Suppressor macrophage treated with lipopolysaccharide for 1 hour (primary cell): ENCODE measurements around the gene AGBL4.
A peak's percentile ranks its signal among the peaks of the same experiment; 100 is the strongest.
"Not testable (repeated sequence)": the region's sequence is repeated elsewhere in the genome, so short reads cannot be mapped to it uniquely, and the experiment has no call there.

Source experiments
- DNase-seq, 3 donors: peaks; one replicate each; pipeline ENCODE4 v3.0.0-alpha.2; 2020 to 2022

The AGBL4 gene

DNA sequence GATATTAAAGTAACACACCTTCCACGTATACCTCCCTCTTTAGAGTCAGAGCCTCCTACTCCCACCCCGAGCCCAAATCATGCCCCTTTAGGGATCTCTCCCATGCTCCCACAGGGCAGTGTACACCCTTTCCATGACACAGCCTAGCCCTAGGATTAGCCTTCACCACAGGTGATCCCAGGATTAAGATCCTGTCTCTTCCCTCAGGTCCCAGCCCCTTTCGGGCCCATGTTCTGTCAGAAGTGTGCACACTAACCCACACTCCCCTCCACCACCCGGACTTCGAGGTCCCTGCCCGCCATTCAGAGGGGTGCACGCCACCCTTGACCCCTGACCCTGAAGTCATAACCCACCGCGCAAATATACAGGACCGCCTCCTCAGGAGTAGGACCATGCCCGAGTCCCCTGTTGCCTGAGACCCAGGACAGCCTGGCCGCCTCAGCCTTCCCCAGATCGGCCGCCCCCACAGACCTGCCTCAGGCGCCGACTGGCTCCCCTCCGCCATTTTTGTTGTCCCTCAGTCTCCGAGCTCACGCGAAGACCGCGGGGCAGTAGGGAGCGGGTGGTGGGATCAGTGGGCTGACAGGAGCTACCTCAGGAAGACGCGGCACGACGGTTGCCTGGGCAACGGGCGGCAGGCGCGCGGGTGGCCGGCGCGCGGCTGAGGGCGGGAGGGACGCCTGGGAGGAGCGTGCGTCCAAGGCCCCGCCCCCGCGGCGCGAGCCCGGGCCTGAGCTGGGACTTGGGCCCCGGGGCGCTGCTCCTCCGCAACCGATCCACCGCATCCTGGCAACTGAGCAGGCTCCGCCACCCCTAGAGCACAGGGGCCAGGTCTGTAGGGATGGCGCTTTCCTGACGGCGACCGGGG, at the start of gene AGBL4:
AGBL4 (minus strand) TSS at position 663 of the 868 bp plus-strand sequence.
- DNase-seq: peak; percentile 21 to 49 (median 30)

- DNase-seq: no peak
Observed at GRCh38 chr1:50066806-50067205, 43.1 kb upstream of the AGBL4 start.

DNA sequence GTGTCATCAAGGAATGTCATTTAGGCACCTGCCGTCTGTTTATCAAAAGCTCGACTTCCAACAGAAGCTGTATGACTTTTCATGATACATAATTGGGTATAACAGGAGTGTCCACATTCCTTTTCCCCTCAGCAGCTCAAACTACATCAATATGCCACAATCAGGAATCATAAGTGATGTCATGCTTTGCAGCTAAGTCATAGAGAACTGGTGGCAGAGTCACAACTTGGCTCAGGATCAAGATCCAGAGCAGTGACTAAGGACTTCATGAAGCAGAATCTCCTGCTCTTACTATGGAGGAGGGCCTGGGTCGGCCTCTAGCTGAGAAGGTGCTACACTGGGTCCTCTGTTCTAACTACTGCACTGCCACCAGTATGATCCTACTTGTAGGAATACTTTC, 36.5 kb upstream of the AGBL4 start:
- DNase-seq: peak in 2 of 3 donors; percentile 3 to 31

GRCh38 chr1:50048791-50049190, 25.0 kb upstream of the AGBL4 start:
- DNase-seq: no peak

DNA sequence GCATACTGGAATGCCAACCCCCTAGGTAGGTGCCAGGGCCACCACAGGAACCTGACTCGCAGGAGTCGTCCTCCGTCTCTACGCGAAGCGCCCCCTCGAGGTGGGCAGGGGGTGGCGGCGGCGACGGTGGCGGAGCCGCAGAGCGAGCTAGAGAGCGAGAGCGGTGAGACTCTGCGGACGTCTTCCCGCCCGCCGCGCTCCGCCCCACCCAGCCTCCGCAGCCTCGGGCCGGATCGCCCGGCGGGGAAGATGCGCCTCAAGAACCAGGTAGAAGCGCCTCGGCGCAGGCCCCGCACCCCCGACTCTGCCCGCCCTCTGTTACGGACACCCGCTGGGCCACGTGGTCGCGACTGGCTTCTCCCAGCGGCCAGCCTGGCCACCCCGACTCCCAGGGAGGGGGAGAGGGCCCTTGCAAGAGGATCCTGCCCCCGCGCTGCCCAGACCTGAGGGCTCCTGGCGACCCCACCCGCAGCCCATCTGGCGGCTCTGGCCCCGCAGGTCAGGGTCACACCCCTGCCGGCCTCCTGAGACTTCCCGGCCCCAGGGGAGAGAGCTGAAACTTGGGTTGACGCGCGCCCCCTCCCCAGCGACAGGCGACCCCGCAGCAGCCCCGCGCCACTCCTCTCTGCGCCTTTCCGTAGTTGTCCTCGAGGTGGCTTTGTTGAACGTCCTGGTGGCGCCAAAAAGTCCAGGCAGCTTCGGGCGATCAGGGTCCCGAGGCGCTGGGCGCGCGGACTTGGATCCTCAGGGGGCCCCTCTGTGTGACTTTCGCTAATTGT, 24.4 kb upstream of the AGBL4 start:
- DNase-seq: peak in 2 of 3 donors; percentile 8 to 16

GRCh38 chr1:50038237-50038809, 14.6 kb upstream of the AGBL4 start:
- peak in 1 of 3 donors; percentile 12 for DNase-seq

DNA sequence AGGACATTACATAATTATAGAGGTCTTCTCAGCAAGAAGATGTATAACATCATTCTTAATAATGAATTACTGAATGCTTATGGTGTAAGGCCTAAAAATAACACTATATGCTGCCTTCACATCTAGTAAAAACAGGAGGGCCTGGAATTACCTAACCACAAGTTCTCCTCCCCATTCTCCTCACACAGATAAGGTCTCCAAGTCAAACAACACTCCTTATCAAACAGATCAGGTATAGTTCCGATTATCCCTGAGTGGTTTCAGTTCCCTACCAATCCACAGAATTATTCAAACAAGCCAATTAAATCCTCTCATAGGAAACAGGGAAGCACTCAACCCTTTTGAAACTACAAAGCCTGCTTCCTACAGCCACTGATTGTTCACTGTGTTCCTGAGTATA, 4.0 kb upstream of the AGBL4 start:
- no peak for DNase-seq

DNA sequence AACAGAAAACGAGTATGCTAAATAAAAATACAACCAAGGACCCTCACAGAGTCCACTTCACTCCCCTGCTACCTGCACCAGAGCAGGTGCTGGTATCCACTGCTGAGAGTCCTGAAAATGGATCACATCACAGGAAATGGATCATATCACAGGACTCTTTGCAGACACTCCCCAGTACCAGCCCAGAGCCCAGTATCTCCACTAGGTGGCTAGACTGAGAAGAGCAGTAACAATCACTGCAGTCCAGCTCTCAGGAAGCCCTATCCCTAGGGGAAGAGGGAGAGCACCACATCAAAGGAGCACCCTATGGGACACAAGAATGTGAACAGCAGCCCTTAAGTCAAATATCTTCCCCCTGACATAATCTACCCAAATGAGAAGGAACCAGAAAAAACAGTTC, 28.0 kb downstream of the AGBL4 start:
- no peak for DNase-seq

DNA sequence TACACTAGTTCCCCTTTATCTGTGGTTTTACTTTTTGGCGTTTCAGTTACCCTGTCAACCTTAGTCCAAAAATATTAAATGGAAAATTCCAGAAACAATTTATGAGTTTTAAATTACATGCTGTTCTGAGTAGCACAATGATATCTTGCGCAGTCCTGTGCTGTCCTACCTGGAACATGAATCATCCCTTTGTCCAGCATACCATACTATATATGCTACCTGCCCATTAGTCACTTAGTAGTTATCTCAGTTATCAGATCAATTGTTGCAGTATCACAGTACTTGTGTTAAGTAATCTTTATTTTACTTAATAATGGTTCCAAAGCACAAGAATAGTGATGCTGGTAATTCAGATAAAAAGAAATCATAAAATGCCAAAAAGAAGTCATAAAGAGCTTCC, 52.7 kb downstream of the AGBL4 start:
- DNase-seq: no peak

DNA sequence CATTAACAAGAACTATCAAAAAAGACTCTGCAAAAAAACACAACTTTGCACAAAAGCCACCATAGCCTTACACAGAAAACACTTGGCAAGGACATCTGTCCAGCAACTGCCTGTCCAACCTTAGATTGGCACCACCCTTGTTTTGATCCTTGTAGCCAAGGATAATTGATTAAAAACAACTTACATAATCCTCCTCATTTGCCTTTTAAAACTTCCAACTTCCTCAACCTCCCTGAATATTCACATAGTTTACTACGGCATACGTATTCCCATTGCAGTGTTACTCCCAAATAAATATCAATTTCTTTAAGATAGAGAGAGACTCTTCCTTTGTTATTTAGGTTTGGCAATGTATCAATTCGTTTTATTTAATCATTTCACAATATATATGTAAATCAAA, 72.4 kb downstream of the AGBL4 start:
- DNase-seq: no peak

DNA sequence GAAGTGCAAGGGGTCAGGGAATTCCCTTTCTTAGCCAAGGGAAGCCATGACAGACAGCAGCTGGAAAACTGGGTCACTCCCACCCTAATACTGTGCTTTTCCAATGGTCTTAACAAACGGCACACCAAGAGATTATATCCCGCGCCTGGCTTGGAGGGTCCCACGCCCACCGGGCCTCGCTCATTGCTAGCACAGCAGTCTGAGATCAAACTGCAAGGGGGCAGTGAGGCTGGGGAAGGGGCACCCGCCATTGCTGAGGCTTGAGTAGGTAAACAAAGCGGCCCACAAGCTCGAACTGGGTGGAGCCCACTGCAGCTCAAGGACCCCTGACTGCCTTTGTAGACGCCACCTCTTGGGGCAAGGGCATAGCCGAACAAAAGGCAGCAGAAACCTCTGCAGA, 108.5 kb downstream of the AGBL4 start:
- DNase-seq: not testable (repeated sequence)

DNA sequence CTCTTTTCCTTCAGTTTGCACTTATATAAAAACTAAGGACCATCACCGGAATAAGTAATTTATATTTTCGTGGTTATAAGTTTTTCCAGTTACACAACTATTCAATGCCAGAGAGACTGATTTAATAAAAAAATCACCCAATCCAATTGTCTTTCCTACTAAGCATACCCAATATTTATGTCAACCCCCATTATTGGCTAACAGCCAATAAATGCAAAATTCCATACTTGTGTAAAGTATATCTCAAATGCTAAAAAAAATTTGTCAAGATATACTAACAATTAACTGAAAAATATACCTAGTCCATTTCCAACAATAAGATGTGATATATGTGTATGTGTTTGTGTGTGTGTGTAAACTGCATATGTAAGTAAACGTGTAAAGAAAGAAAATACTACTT, 117.4 kb downstream of the AGBL4 start:
- DNase-seq: no peak

DNA sequence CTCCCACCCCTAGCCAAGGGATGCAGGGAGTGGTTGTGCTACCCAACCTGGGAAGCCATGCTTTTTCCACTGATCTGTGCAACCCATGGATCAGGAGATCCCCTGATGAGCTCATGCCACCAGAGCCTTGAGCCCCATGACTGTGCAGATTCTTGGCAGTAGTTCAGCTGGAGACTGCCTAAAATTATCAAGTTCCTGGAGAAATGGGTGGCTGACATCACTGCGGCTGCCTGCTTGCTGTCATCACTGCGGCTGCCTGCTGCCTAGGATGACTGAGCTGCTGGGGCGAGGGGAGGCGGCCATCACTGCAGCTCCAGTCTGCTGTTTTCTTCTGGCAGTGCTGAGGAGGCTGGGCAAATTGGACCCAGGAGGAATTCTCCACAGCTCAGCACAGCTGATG, 159.2 kb downstream of the AGBL4 start:
- DNase-seq: no peak

GRCh38 chr1:49854741-49855140, 169.0 kb downstream of the AGBL4 start:
- DNase-seq: no peak

DNA sequence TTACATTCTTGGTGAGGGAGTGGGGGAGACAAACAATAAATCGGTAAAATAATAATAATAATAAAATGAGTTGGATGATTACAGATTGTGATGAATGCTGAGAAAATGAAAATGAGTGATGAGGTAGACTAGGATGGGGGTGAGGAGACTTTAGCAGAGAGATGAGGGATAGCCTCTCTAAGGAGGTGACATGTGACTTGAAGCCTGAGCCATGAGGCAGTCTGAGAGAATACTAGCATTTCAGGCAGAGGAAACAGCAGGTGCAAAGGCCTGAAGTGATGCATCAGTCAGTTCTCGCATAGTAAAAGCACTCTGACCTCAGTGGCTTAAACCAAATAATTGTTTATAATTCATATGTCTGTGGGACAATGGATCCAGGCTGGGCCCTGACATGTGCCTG, 181.2 kb downstream of the AGBL4 start:
- DNase-seq: no peak

- no peak for DNase-seq
Observed at GRCh38 chr1:49841767-49842166, 182.0 kb downstream of the AGBL4 start.

GRCh38 chr1:49824261-49824660, 199.5 kb downstream of the AGBL4 start:
- no peak for DNase-seq

DNA sequence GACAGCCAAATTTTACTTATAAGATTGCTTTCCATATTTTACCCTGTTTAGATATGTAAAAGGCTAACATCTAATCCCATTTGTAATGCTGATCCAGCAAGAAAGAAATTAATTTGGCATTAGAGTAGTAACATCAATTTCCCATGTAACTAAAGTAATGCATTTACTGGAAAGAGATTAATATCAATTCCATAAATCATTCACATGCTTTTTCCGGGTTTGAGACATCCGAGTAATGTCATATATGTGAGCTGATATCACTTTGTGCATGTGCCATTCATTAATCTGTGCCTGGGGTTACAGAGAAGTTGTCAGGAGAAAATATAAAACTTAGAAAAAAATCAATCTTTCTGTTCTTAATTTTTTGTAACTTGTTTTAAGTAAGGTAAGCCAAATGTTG, 206.1 kb downstream of the AGBL4 start:
- no peak for DNase-seq

- not testable (repeated sequence) for DNase-seq
Observed at GRCh38 chr1:49787013-49787412, 236.7 kb downstream of the AGBL4 start.

GRCh38 chr1:49765034-49765433, 258.7 kb downstream of the AGBL4 start:
- no peak for DNase-seq

DNA sequence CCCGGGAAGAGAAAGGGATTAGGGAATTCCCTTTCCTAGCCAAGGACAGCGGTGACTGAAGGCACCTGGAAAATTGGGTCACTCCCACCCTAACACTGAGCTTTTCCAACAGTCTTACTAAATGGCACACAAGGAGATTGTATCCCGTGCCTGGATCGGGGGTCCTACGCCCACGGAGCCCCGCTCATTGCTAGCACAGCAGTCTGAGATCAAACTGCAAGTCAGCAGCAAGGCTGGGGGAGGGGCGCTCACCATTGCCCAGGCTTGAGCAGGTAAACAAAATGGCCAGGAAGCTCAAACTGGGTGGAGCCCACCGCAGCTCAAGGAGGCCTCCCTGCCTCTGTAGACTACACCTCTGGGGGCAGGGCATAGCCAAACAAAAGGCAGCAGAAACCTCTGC, 285.6 kb downstream of the AGBL4 start:
- DNase-seq: not testable (repeated sequence)

DNA sequence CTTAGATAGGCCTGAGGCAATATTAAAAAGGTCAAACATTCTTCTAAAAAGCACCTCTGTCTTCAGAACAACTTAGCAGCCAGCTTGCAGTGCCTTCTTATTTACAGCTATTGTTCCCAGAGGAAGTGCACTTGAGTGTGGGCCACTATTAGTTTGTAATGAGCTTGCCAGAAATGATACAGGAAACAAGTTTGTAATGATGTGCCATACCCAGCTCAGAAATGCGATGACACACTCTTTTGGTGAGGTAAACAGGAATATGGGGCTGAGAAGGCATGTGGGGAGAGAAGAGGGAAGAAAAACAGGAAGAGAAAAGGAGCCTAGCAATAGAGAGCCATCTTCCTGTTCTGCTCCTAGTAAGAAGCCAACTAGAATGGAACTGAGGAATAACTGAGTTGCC, 295.4 kb downstream of the AGBL4 start:
- DNase-seq: no peak

GRCh38 chr1:49723662-49724061, 300.1 kb downstream of the AGBL4 start:
- no peak for DNase-seq
